GM18951 (cell line): ENCODE measurements around the gene CDH18.
"Not testable (repeated sequence)": the region's sequence is repeated elsewhere in the genome, so short reads cannot be mapped to it uniquely, and the experiment has no call there.

Source experiments
- POLR2A ChIP-seq: IDR thresholded peaks from 4 replicates; pipeline ENCODE4 v1.6.1; 2011; ENCODE audit warnings: mild to moderate bottlenecking; ENCODE audit not compliant: insufficient read length, insufficient read depth; ENCODE audit errors: extremely low read depth
- in situ Hi-C: fragments of 300-500 bp; cut with MboI; formaldehyde crosslinking; loops from one replicate; pipeline ENCODE4 v1.12.0; 2022; ENCODE audit warnings: low sequenced_read_pairs, mixed read lengths, inconsistent platforms; ENCODE audit not compliant: unreplicated experiment

Gene CDH18

DNA sequence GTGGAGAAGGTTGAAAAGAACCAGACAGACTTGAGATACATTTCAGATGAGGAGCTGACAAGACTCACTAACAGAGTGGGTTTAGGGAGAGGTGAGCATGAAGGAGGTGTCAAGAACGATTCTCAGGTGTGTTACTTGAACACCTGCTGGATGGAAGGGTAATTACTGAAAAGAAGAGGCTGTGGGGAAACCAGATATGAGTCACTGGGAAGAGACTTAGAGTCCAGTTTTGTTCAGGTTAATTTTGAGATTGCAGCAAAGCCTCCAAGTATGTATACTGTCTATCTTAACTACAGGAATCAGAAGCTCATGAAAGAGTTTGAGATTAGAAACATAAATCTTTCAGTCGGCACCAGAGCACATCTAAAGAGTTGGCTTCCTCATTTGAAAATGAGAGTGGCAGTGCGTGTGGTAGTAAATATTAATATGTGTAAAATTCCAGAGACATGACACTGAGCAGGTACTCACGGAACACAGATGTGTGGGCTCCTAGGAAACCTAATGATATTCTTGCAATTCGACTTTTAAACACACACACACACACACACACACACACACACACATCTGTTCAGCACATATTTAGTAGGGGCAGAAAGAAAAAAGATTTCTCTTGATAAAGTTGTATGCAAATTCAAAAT, 197.1 kb downstream of the CDH18 start:
- in situ Hi-C loops = no loop called here
- no peak for TF ChIP-seq POLR2A

DNA sequence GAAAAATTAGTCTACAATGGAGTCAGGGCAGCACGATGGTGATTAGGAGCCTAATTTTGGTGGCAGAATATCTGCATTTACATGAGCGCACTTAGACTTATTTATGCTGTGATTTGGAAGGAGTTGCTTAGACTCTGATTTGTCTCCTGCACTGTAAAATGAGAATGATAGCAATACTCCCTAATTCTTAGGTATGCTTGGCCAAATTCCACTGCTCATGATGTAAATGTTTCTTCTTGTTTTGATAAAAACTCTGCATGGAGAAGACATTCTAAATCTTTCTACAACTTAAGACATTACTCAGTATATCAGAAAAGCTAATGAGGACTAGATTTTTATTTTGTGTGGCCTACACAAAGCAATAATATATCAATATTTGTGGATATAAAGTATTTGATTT, 205.4 kb downstream of the CDH18 start:
- in situ Hi-C loops = no loop called here
- TF ChIP-seq POLR2A = no peak

DNA sequence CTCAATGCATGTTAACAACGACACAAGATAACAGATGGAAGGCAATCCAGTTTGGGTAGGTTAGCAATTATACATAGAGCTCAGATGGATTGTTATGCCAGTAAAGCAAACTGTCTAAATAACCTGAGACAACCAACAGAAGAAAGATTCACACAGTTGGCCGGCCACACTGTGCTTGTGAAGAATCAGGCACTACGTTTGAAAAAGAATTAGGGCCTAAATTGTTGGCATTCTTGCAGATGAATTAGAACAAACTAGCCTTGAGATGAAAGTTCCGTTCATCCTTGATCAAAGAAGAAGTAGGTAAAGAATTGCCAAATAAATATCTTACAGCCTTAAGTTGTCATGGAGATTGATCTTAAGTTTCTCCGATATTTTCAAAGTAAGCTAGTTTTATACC, 210.6 kb downstream of the CDH18 start:
- in situ Hi-C loops = no loop called here
- TF ChIP-seq POLR2A = no peak

DNA sequence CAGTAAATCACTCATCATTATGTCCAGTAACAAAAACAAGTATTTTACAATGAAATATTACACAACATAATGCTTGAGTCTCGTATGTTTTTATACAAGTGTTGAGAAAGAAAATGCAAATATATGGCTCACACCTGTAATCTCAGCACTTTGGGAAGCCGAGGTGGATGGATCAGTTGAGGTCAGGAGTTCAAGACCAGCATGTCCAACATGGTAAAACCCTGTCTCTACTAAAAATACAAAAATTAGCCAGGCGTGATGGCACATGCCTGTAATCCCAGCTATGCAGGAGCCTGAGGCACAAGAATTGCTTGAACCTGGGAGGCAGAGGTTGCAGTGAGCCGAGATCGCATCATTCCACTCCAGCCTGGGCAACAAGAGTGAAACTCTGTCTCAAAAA, 211.1 kb downstream of the CDH18 start:
- in situ Hi-C loops = not testable (repeated sequence)

DNA sequence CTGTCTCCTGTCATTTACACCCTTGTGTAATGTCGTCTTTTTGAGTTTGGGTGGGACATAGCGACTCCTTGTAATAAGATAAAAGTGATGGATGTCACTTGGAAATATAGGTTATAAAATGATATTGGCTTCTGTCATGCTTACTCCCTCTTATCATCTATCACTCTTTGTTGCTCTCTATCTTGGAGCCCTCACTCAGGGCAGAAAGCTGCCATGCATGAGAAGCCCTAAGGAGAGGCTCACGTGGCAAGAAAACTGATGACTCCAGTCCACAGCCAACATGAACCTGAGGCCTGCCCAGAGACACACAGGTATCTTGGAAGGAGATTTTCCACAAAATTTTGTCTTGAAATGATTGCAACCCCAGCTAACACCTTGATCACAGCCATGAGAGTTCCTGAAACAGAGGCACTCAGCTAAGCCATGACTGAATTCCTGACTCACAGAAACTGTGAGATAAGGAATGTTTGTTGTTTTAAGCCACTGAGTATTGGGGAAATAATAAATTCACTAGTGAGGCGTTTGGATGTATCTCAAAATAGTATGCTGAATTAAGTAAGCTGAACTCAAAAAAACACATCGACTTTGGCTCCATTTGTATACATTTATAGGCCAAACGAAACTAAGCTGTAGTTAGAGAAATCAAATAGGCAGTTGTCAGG, 216.7 kb downstream of the CDH18 start:
- in situ Hi-C loops = no loop called here

DNA sequence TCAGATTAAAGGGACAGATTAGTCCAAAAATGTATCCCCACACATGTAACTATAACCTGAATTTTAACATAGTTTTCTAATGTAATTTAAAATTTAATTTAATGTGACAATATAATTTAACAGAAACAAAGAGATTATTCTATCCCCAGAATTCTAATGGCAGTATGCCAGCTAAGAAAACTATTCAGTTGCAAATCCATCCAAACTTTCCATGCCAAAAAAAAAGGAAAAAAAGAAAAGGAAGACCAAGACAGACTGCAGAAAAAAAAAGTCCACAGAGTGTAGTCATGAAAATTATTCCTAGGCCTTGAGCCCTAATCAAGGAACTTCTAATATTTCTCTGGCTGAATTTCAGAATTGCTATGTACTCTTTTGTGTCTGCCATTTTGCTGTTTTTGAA, 217.6 kb downstream of the CDH18 start:
- in situ Hi-C loops = no loop called here
- TF ChIP-seq POLR2A = no peak

More for the DNA sequence above, 216.7 kb downstream of the CDH18 start:
- no peak for TF ChIP-seq POLR2A

DNA sequence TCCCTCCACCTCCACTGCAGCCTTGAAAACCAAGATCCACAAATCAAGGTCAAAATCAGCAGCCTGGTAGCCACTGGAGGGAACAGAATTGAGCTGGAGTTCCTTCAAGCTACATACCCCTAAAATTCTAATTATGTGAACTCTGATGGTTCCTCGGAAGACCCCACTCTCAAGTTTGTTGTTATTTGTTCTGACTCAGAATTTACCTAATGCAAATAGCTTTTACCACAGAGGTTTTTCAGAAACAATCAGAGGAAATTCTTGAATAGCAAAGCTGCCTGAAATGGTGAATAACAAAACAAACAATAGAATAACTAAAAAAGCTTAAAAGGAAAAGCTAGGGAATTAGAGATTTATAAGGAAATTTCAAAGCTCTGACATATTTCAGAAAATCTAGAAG, 220.0 kb downstream of the CDH18 start:
- in situ Hi-C loops = no loop called here
- no peak for TF ChIP-seq POLR2A

DNA sequence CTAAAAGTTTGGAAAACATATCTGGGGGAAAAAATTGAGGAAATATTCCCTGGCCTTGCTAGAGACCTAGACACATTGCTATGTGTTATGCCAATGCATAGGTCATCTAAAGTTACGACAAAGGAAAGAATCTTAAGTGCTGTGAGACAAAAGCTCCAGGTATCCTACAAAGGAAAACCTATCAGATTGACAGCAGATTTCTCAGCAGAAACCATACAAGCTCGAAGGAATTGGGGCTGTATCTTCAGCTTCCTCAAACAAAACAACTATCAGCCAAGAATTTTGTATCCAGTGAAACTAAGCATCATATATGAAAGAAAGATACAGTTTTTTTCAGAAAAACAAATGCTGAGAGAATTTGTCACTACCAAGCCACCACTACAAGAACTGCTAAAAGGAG, 234.4 kb downstream of the CDH18 start:
- no peak for TF ChIP-seq POLR2A
- in situ Hi-C loops = no loop called here

DNA sequence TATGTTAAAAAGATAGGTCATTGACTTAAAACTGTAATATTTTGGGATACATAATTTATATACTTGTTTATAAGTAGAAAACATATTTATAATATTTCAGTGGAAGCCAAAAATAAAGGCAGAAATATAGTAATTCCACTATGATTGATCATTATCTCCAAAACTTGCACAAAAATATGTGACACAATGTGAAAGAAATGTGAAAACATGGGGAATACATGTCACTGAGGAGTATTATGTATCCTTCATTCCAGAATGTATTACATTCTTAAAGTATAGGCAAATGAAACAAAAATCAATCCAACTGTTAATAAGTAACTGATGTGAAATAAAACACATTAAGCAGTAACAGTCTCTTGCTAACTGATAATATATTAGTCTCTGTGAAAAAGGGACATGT, 236.7 kb downstream of the CDH18 start:
- in situ Hi-C loops = no loop called here
- TF ChIP-seq POLR2A = no peak

DNA sequence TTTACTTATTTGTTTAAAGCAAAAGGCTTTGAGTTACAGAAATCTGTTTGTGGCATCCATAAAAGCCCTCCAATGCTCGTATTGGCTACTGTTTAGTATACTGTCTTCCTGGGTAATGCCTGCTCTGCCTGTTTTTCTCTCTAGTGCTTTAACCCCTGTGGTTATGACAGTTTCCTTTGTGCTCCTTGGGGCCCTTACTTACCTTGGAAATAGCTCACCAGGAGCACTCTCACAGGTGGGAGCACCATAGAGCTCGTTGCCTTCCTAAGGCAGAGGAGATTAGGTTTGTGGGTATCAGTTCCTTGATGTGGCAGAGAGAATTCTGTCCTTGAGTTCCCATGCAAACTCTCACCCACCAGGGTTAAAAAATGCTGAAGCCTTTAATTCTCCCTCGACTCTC, 242.8 kb downstream of the CDH18 start:
- in situ Hi-C loops = no loop called here
- TF ChIP-seq POLR2A = no peak

DNA sequence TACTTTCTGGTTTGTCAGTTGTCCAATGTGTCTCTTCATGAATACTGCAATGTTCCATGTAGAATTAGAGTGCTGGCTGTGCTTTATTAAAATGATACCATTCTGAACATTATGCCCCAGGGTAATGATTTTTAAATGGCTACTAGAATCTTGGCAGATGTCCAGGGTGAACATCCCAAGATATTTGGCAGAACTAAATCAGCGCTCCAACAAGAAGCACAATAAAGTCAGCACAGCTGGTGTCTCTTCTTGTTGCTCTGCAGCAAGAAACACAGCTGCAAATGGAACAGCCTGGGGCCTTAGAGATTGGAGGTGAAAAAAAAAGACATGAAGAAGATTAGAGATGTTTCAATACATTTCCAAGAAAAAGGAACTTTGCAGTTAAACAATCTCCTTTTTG, 248.3 kb downstream of the CDH18 start:
- no peak for TF ChIP-seq POLR2A

DNA sequence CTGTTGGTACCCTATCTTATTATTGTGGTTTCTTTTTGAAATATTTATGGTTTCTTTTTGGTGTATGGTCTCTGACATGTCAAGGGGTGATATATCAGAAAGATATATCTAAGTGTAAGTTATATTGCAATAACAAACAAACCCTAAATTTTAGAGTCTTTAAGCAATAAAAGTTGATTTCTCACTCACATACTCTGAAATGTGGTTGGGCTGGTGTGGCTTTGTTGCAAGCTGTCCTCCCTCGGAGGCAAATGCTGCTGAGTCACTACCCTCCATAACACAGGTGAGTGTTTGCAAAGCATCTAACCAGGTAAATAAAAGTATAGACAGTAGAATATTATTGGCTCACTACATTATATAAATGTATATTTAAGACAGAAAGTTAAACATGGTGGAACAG, 253.2 kb downstream of the CDH18 start:
- in situ Hi-C loops = no loop called here
- TF ChIP-seq POLR2A = no peak

More for the DNA sequence above, 248.3 kb downstream of the CDH18 start:
- in situ Hi-C loops = no loop called here

DNA sequence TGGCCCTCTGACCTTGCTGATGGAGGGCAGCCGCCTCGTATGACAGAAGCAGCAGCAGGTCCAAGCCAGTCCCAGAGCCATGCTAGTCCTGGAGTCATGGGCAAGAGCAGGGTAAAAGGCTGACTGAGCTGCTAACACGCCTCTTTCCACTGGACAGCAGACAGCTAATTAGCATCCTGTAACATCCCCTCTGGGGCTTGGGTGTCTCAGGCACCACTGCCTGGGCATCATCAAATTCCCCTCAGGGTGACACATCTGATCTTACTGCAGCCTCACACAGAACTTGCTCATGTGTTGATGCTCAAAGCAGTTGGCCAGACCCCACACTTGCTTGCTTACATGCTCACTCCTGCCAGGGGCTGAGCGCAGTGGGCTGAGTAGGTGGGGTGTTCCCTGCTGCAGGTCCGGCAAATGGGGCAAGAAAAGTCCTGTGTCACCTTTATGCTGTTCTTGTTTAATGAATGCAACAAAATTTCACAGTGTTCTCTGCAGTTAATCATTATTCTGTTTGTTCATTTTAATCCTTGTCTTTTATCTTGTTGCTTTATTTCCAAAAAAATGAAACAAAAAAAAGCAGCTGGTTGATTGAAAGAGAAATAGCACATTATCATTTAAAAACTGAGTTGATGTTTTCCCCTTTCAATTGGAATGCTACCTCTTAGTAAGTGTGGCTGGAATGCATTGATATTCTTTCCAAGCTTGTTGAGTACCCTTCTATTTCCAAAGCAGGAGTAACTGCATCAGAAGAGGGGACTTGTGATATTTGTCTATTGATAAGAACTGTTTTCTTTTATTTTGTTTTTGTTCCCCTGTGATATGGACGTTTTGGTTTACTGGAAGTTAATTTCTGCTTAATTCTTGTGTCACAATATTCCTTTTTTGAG, 254.1 kb downstream of the CDH18 start:
- in situ Hi-C loops = no loop called here
- no peak for TF ChIP-seq POLR2A

DNA sequence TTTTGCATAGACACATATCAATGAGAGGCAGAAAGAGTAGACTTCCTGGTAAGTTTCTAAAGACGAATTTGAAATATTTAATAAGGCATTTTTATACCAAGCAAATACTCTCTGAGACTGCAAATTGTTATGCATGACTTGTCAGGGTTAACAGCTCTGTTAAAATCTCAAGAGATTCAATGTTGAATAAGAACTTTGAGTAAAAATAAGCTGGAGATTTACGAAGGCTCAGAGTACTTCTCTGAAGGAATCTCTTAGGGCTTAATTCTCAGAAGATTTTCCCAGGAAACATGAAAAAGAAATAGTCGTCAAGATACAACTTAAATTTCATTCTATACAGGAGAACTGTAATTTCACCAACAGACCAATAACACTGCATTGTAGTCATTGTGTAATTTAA, 259.4 kb downstream of the CDH18 start:
- in situ Hi-C loops = no loop called here
- TF ChIP-seq POLR2A = no peak

DNA sequence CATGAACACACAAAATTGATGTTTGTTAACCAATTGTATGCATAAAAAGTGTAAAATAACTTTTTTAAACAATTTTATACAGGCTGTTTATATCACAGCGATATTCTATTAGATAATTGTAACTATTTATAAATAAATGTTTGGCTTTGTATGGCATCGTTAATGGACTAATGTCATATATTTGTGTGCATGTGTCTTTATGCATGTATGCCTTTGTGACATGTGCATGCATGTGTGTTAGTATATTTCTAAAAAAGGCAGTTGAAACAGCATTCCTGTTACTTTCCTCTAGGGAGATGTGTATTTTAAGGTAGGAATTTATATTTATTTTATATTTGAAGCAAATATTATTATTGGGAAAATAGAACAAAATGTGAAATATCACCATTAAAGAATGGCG, 268.9 kb downstream of the CDH18 start:
- no peak for TF ChIP-seq POLR2A
- in situ Hi-C loops = no loop called here
